Activated T-cell treated with anti-CD3 and anti-CD28 coated beads, Interleukin-2, amount 50 U/mL, for 4 hours (primary cell): ENCODE data around the gene DHRS1. TPM values are rescaled to one million over a fixed set of nuclear protein-coding genes. Genes with fewer than 3 reads are reported as not detected.

ENCODE experiments used
- ATAC-seq, 2 donors: fragments of 200-7000 bp; cut with Tn5 transposase; one replicate each; pipeline ENCODE4 v1.10.0; 2021
- DNase-seq: peaks from one replicate; pipeline ENCODE4 v3.0.0-alpha.2; 2020
- H3K27me3 Mint-ChIP-seq: one replicate; pipeline ENCODE4 v1.8.0; 2021; ENCODE audit warnings: low read depth, mixed read lengths
- H3K36me3 Mint-ChIP-seq: one replicate; pipeline ENCODE4 v1.8.0; 2022; ENCODE audit warnings: mixed read lengths; ENCODE audit not compliant: insufficient read depth
- H3K4me1 Mint-ChIP-seq: one replicate; pipeline ENCODE4 v1.8.0; 2021; ENCODE audit warnings: low read depth, mixed read lengths
- H3K4me3 Mint-ChIP-seq: one replicate; pipeline ENCODE4 v1.8.0; 2021; ENCODE audit warnings: mild to moderate bottlenecking, moderate library complexity, mixed read lengths
- H3K9me3 Mint-ChIP-seq: one replicate; pipeline ENCODE4 v1.8.0; 2021; ENCODE audit warnings: mixed read lengths
- total RNA-seq, 3 donors: library from RNA; stranded (reverse); gene quantifications; one replicate each; pipeline ENCODE4 v1.2.1, GENCODE V29; 2021

The DHRS1 gene
- total RNA-seq, 3 donors from 2014 or later, result 2.6 to 4.2 (median 3.1) TPM

- Mint-ChIP-seq H3K36me3 (peaks cover 13% of the 10 kb centered on the region), H3K4me1 (no peaks in the 10 kb centered on the region), H3K4me3 (no peak overlapping the region), H3K9me3 (no peaks in the 10 kb centered on the region), H3K27me3 (no peaks in the 10 kb centered on the region)
- ATAC-seq (no peak), DNase-seq (no peak)
Observed at GRCh38 chr14:24261969-24262327, 37.6 kb downstream of the DHRS1 start.

- Mint-ChIP-seq H3K36me3 (peaks cover 8% of the 10 kb centered on the region), H3K4me3 (no peak overlapping the region), H3K27me3 (no peaks in the 10 kb centered on the region), H3K4me1 (no peaks in the 10 kb centered on the region), H3K9me3 (no peaks in the 10 kb centered on the region)
- no peak for DNase-seq
- ATAC-seq, result no peak
Observed at GRCh38 chr14:24261256-24261968, 38.2 kb downstream of the DHRS1 start.

GRCh38 chr14:24260780-24261157 lies 38.8 kb downstream of the DHRS1 start:
- Mint-ChIP-seq H3K36me3 (peaks cover 7% of the 10 kb centered on the region), H3K4me1 (no peaks in the 10 kb centered on the region), H3K4me3 (no peak overlapping the region), H3K27me3 (no peaks in the 10 kb centered on the region), H3K9me3 (no peaks in the 10 kb centered on the region)
- no peak for ATAC-seq
- DNase-seq, result no peak

DNA sequence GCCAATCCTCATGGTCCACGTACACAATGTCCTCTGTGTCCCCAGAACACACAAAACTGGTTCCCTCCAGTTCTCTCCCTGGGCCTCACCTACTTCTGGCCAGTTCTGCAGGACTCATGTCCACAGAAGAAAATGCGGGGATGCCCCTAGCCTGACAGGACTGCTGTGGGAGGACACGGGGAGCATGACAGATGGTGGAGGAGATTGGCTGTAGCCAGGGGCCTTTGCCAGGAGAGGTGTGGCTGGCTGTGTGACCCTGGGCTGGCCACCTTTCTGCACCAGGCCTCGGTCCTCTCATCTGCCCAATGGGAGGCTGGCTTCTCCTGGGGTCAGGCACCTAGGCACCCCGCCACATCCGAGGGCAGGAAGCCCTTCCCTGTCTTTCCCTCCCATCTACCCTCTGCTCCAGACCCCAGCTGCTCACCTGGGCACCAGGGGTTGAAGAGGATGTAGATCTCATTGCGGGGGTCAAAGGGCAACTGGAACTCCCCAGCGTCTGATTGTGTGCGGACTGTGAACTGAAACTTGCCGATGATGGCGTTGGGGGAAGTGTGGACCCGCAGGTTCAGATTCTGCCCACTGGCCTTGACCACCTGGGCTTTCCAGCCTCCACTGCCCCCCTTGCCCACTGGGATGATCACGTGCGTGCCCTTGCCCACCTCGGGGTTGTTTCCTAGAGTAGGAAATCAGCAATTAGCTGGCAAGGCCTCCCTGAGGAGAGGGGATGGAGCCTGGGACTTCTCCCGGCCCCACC lies 39.4 kb downstream of the DHRS1 start:
- ATAC-seq (no peak), DNase-seq (no peak)
- no peak overlapping the region for H3K4me3 Mint-ChIP-seq
- peaks cover 10% of the 10 kb centered on the region for H3K36me3 Mint-ChIP-seq
- no peaks in the 10 kb centered on the region for H3K4me1 Mint-ChIP-seq
- H3K27me3 Mint-ChIP-seq, result no peaks in the 10 kb centered on the region
- no peaks in the 10 kb centered on the region for H3K9me3 Mint-ChIP-seq

DNA sequence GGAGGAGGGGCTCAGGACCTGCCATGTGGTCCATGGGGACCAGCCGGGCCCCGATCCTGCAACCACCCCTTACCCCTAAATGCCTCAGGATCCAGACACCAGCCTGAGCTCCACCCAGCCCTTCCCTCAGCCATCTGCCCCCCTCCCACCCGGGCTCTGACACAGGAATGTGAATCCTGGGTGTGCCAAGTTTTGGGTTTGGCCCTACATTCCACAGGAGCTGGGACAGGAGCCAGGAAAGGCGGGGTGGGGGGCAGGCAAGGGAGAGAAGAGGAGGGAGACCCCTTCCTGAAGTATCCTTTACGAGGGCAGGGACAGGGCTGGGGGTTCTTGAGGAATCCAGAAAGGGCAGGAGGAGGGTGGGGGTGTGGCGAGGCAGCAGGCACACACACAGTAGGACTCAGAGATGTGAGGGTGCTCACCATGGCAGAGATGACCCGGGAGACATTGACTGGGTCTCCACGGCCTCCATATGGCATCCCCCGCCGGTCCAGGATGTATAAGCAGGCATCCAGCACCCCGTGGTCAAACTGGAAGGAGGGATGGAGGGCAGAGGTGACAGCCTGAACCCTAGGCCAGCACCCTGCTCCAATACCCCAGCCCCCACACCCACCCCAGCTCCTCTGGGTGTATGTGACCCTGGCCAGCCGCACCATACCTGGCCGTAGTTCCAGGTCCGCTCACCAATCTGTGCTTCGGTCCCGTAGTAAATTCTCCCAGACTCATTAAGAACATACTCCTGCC lies 40.1 kb downstream of the DHRS1 start:
- no peaks in the 10 kb centered on the region for H3K27me3 Mint-ChIP-seq
- no peak for DNase-seq
- no peaks in the 10 kb centered on the region for H3K4me1 Mint-ChIP-seq
- no peaks in the 10 kb centered on the region for H3K9me3 Mint-ChIP-seq
- no peak for ATAC-seq
- peaks cover 12% of the 10 kb centered on the region for H3K36me3 Mint-ChIP-seq
- H3K4me3 Mint-ChIP-seq, result no peak overlapping the region

DNA sequence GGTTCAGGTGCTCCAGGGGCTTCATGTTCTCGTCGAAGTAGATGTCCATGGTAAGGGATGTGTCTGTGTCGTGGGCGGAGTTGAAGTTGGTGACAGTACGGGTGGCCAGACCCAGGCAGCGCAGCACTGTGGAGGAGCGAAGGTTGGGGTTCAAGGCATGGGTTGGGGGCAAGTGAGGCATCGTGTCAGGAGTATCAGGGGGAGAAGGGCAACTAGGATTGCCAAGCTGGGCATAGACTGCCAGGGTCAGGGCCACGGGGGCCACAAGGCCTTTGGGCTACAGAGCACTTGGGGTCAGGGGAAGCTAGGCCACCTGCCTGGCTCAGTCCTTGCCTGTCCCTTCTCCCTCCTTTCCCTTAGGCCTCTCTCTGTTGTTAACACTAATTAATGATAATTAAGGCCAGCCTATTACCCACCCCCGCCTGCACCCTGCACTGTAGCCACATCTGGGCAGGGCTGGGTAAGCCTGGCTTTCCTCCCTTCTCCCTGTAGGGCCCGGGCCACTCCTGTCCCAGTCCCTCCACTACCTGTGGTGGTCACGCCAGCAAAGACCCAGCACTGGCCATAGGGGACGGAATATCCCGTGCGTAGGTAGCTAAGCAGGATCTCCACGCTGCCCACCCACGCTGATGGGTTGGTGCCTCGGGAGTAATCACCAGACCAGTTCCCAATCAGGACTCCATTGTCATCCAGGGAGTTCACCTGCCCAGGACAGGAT lies 40.9 kb downstream of the DHRS1 start:
- no peak for DNase-seq
- Mint-ChIP-seq H3K9me3 (no peaks in the 10 kb centered on the region), H3K36me3 (peaks cover 18% of the 10 kb centered on the region), H3K4me1 (no peaks in the 10 kb centered on the region), H3K27me3 (no peaks in the 10 kb centered on the region), H3K4me3 (no peak overlapping the region)
- ATAC-seq, result no peak

DNA sequence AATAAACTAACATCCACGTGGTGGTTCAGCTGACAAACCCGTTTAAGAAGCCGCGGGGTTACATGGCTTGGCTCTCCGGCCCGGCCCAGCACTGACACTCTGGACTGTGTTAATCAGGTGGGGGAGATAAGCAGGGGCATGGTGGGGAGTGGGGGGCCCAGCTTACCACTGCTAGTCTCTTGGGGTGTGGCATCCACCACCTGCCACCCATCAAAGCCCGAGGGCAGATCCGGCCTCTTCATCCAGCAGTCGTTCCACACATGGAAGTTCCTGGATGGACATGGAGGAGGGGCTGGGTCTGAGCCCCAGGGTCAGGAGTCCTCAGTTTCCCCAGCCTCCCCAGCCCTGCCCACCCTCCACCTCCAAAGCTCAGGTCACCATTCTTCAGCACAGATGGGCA lies 41.5 kb downstream of the DHRS1 start:
- Mint-ChIP-seq H3K4me1 (no peaks in the 10 kb centered on the region), H3K4me3 (no peak overlapping the region), H3K27me3 (no peaks in the 10 kb centered on the region), H3K9me3 (no peaks in the 10 kb centered on the region), H3K36me3 (peaks cover 19% of the 10 kb centered on the region)
- no peak for DNase-seq
- no peak for ATAC-seq

DNA sequence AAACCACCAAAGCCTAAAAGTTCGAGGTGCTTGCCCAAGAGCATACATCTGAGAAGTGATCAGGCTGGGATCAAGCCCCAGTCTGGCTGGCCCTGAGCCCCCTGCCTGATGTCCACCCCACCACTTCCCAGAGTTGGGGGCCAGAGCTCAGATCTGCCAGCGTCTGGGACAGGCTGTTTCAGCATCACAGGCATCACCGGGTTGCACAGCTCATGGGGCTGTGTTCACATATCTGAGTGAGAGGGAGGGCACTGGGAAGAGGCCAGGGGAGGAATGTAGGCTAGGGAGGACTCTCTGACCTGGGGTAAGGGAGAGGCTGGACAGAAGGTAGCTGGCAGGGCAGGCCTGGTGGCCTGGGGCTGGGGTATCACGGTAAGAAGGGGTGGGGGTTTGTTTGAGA lies 42.6 kb downstream of the DHRS1 start:
- peaks cover 15% of the 10 kb centered on the region for H3K36me3 Mint-ChIP-seq
- no peak overlapping the region for H3K4me3 Mint-ChIP-seq
- ATAC-seq (no peak), DNase-seq (no peak)
- H3K9me3 Mint-ChIP-seq, result no peaks in the 10 kb centered on the region
- no peaks in the 10 kb centered on the region for H3K4me1 Mint-ChIP-seq
- no peaks in the 10 kb centered on the region for H3K27me3 Mint-ChIP-seq

GRCh38 chr14:24255931-24256711 lies 43.5 kb downstream of the DHRS1 start:
- ATAC-seq, result no peak
- H3K4me3 Mint-ChIP-seq, result no peak overlapping the region
- H3K9me3 Mint-ChIP-seq, result no peaks in the 10 kb centered on the region
- H3K27me3 Mint-ChIP-seq, result no peaks in the 10 kb centered on the region
- no peak for DNase-seq
- H3K36me3 Mint-ChIP-seq, result peaks cover 15% of the 10 kb centered on the region
- H3K4me1 Mint-ChIP-seq, result no peaks in the 10 kb centered on the region

- Mint-ChIP-seq H3K9me3 (no peaks in the 10 kb centered on the region), H3K27me3 (no peaks in the 10 kb centered on the region), H3K36me3 (peaks cover 13% of the 10 kb centered on the region), H3K4me3 (no peak overlapping the region), H3K4me1 (peaks cover 5% of the 10 kb centered on the region)
- ATAC-seq (no peak), DNase-seq (no peak)
Observed at GRCh38 chr14:24255438-24255837, 44.1 kb downstream of the DHRS1 start.

DNA sequence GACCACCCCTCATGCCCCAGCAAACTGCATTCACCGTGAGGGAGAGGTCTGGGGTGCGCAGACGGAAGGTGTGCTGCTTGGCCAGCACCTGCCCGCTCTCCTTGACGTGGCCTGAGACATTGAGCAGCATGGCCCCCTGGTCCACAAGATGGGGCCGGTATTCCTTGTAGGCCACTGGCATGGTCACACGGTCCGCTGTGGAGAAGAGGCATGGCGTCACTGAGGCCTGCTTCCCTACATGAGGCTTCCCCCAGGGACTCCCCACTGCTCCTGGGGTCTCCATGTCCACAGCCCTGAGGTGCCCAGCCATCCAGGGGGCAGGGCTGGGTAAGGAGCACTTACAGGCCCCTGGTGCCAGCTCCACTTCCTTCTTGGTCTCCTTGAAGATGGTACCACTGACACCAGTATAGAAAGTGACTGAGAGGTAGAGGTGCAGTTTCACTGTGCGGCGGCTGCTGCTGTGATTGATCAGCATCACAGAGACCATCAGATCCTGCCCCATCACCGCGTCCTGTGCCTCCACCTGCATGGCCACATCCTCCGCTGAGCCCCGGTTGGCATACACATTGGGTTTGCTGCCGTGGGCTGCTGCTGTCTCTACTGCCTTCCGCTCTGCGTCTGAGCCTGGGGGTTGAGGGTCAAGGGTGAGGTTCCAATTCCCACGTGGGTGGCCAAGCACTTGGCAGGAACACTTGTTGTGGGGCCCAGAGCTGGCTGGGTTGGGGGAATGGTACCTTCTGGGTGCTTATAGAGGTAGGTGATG lies 44.8 kb downstream of the DHRS1 start:
- no peak overlapping the region for H3K4me3 Mint-ChIP-seq
- H3K36me3 Mint-ChIP-seq, result peaks cover 13% of the 10 kb centered on the region
- H3K27me3 Mint-ChIP-seq, result no peaks in the 10 kb centered on the region
- no peaks in the 10 kb centered on the region for H3K9me3 Mint-ChIP-seq
- no peak for ATAC-seq
- peaks cover 11% of the 10 kb centered on the region for H3K4me1 Mint-ChIP-seq
- no peak for DNase-seq

- no peaks in the 10 kb centered on the region for H3K9me3 Mint-ChIP-seq
- no peak overlapping the region for H3K4me3 Mint-ChIP-seq
- peaks cover 14% of the 10 kb centered on the region for H3K4me1 Mint-ChIP-seq
- H3K36me3 Mint-ChIP-seq, result peaks cover 13% of the 10 kb centered on the region
- H3K27me3 Mint-ChIP-seq, result no peaks in the 10 kb centered on the region
- ATAC-seq (no peak), DNase-seq (no peak)
Observed at GRCh38 chr14:24253936-24254335, 45.6 kb downstream of the DHRS1 start.
